CD4-positive, alpha-beta T cell (primary cell): ENCODE measurements around the gene TLE1. TPM values are rescaled to one million over a fixed set of nuclear protein-coding genes. Genes with fewer than 3 reads are reported as not detected.

ENCODE experiments used
- ATAC-seq: fragments of 200-7000 bp; cut with Tn5 transposase; one replicate; pipeline ENCODE4 v1.10.0; 2022; ENCODE audit warnings: mild to moderate bottlenecking; ENCODE audit not compliant: poor library complexity
- CTCF ChIA-PET: fragments of 350-600 bp; sonication (Branson Sonifier 250); formaldehyde crosslinking; loops from one replicate; lab custom pipeline; 2021; ENCODE audit warnings: antibody characterized with exemption, inconsistent platforms; lab: Charles Lee
- POLR2A ChIA-PET: fragments of 350-600 bp; sonication (Branson Sonifier 250); formaldehyde crosslinking; loops from one replicate; lab custom pipeline; 2021; ENCODE audit warnings: antibody characterized with exemption, inconsistent platforms; lab: Charles Lee
- DNase-seq, 14 experiments: peaks; one replicate each; pipeline ENCODE4 v3.0.0-alpha.2; 2013 to 2020; ENCODE audit warnings: mixed read lengths in 2 of 14
- H3K27ac ChIP-seq, 2 donors: one replicate each; pipeline versions ENCODE4 v1.5.1 to v1.7.0; 2013; ENCODE audit warnings: low read length in 2 of 2, low read depth in 1 of 2, mild to moderate bottlenecking in 1 of 2
- H3K27me3 ChIP-seq, 2 experiments: 1 replicate in 1 of 2; 2 replicates in 1 of 2; pipeline versions ENCODE4 v1.6.1 to v1.7.0; 2013; ENCODE audit warnings: low read length in 2 of 2, control low read depth in 1 of 2, mild to moderate bottlenecking in 1 of 2, moderate library complexity in 1 of 2; ENCODE audit not compliant: insufficient read depth in 2 of 2, control insufficient read depth in 1 of 2
- H3K36me3 ChIP-seq: one replicate; pipeline ENCODE4 v1.6.1; 2013; ENCODE audit warnings: low read length, control low read depth; ENCODE audit not compliant: insufficient read depth
- H3K4me1 ChIP-seq: one replicate; pipeline ENCODE4 v1.6.1; 2013; ENCODE audit warnings: low read length, control low read depth; ENCODE audit not compliant: insufficient read depth
- H3K4me3 ChIP-seq: one replicate; pipeline ENCODE4 v1.5.1; 2013; ENCODE audit warnings: mild to moderate bottlenecking, low read length, moderate library complexity
- H3K9me3 ChIP-seq, 2 experiments: 1 replicate in 1 of 2; 2 replicates in 1 of 2; pipeline versions ENCODE4 v1.6.1 to v1.7.0; 2013; ENCODE audit warnings: low read length in 2 of 2, mild to moderate bottlenecking in 2 of 2, control low read depth in 1 of 2, moderate library complexity in 1 of 2; ENCODE audit not compliant: control insufficient read depth in 1 of 2, insufficient read depth in 1 of 2
- H3K27ac Mint-ChIP-seq: one replicate; pipeline ENCODE4 v1.8.0; 2020; ENCODE audit warnings: mixed read lengths
- H3K27me3 Mint-ChIP-seq: one replicate; pipeline ENCODE4 v1.8.0; 2021; ENCODE audit warnings: mixed read lengths
- H3K36me3 Mint-ChIP-seq: one replicate; pipeline ENCODE4 v1.8.0; 2021; ENCODE audit warnings: low read depth, mixed read lengths
- H3K4me1 Mint-ChIP-seq: one replicate; pipeline ENCODE4 v1.8.0; 2021; ENCODE audit warnings: low read depth, mixed read lengths
- H3K4me3 Mint-ChIP-seq: one replicate; pipeline ENCODE4 v1.8.0; 2020; ENCODE audit warnings: mild to moderate bottlenecking, mixed read lengths
- H3K9me3 Mint-ChIP-seq: one replicate; pipeline ENCODE4 v1.8.0; 2020; ENCODE audit warnings: mixed read lengths
- CTCF ChIP-seq: fragments of 200-600 bp; IDR thresholded peaks from one replicate; pipeline ENCODE4 v1.8.0; 2022; ENCODE audit warnings: antibody characterized with exemption, mild to moderate bottlenecking
- intact Hi-C, 2 experiments: fragments of 100-400 bp; cut with DNase I in 1 of 2; cut with micrococcal nuclease in 1 of 2; formaldehyde crosslinking; loops; one replicate each; pipeline versions ENCODE4 v1.15.1 to v1.9.0; 2023 to 2025; cut with DNase I, micrococcal nuclease
- total RNA-seq, 174 experiments: library from RNA in 2 of 174; stranded (reverse) in 2 of 174; gene quantifications; one replicate each; pipeline ENCODE4 v1.2.3 and lab custom pipeline; 2021 to 2026

The TLE1 gene
- total RNA-seq, 2 experiments from 2014 or later, result 3.4 to 3.5 TPM

- Mint-ChIP-seq H3K27me3 (peaks cover 12% of the 10 kb centered on the region), H3K4me3 (no peak overlapping the region), H3K4me1 (peaks cover 25% of the 10 kb centered on the region), H3K9me3 (no peaks in the 10 kb centered on the region), H3K27ac (no peak overlapping the region), H3K36me3 (peaks cover 4% of the 10 kb centered on the region)
- ChIA-PET POLR2A (no interaction called here), CTCF (no interaction called here)
- ATAC-seq (no peak), DNase-seq (peak in 6 of 14 experiments; percentile 12 to 55 (median 36))
- no peak overlapping the region for H3K27ac ChIP-seq
- H3K9me3 ChIP-seq, result peaks cover 0 to 17% of the 10 kb centered on the region in 2 experiments
- H3K4me3 ChIP-seq, result peak overlapping the region; percentile 42
- TF ChIP-seq CTCF, result no peak
- H3K4me1 ChIP-seq, result peaks cover 27% of the 10 kb centered on the region
- intact Hi-C loops, result no loop called here
- peaks cover 27% of the 10 kb centered on the region in 2 experiments for H3K27me3 ChIP-seq
- H3K36me3 ChIP-seq, result no peaks in the 10 kb centered on the region
Observed at GRCh38 chr9:81686614-81687520, 2.5 kb downstream of the TLE1 start.

- peaks cover 17% of the 10 kb centered on the region for H3K27me3 Mint-ChIP-seq
- H3K27ac ChIP-seq, result no peak overlapping the region
- peaks cover 25% of the 10 kb centered on the region for H3K4me1 Mint-ChIP-seq
- H3K9me3 Mint-ChIP-seq, result no peaks in the 10 kb centered on the region
- intact Hi-C loops, result no loop called here
- no peak overlapping the region for H3K27ac Mint-ChIP-seq
- DNase-seq (no peak), ATAC-seq (no peak)
- peaks cover 4% of the 10 kb centered on the region for H3K36me3 Mint-ChIP-seq
- H3K9me3 ChIP-seq, result peaks cover 0 to 17% of the 10 kb centered on the region in 2 experiments
- peaks cover 27% of the 10 kb centered on the region for H3K4me1 ChIP-seq
- H3K4me3 ChIP-seq, result no peak overlapping the region
- no peak overlapping the region for H3K4me3 Mint-ChIP-seq
- H3K36me3 ChIP-seq, result no peaks in the 10 kb centered on the region
- peaks cover 24 to 27% of the 10 kb centered on the region in 2 experiments for H3K27me3 ChIP-seq
- ChIA-PET CTCF (interaction anchor here (1.0 kb wide), 1 partner anchor 18 kb away, joined by 3 read pairs; no protein-coding TSS in a partner anchor), POLR2A (no interaction called here)
- no peak for TF ChIP-seq CTCF
Observed at GRCh38 chr9:81685763-81686613, 3.4 kb downstream of the TLE1 start.

GRCh38 chr9:81684635-81685034, 4.7 kb downstream of the TLE1 start:
- POLR2A ChIA-PET, result no interaction called here
- Mint-ChIP-seq H3K27ac (no peak overlapping the region), H3K4me3 (no peak overlapping the region), H3K4me1 (peaks cover 15% of the 10 kb centered on the region), H3K9me3 (no peaks in the 10 kb centered on the region), H3K27me3 (peaks cover 18% of the 10 kb centered on the region), H3K36me3 (no peaks in the 10 kb centered on the region)
- no peak overlapping the region for H3K4me3 ChIP-seq
- no peak overlapping the region for H3K27ac ChIP-seq
- intact Hi-C loops, result no loop called here
- ATAC-seq (no peak), DNase-seq (no peak)
- H3K9me3 ChIP-seq, result peaks cover 0 to 13% of the 10 kb centered on the region in 2 experiments
- peaks cover 22 to 24% of the 10 kb centered on the region in 2 experiments for H3K27me3 ChIP-seq
- CTCF ChIA-PET, result no interaction called here
- peaks cover 21% of the 10 kb centered on the region for H3K4me1 ChIP-seq
- no peaks in the 10 kb centered on the region for H3K36me3 ChIP-seq
- TF ChIP-seq CTCF, result no peak
